PC-9 (cell line): ENCODE results near the gene GALNT2. TPM values are rescaled to one million over a fixed set of nuclear protein-coding genes. Genes with fewer than 3 reads are reported as not detected.

Experiments
- Bru-seq: library from RNA; stranded (reverse); fragments of 400-500 nt; gene quantifications from one replicate; lab custom pipeline; 2021; lab: Mats Ljungman, UMichigan
- BruChase-seq, 2 experiments: library from RNA; stranded (reverse); fragments of 400-500 nt; gene quantifications; one replicate each; lab custom pipeline; 2021; lab: Mats Ljungman, UMichigan
- BruUV-seq: library from RNA; stranded (reverse); fragments of 400-500 nt; replicated peaks from 2 replicates; lab custom pipeline; 2021; lab: Mats Ljungman, UMichigan
- CTCF ChIA-PET: fragments of 300-600 bp; sonication (Branson Sonifier 250); formaldehyde crosslinking; loops from one replicate; lab custom pipeline; 2022; ENCODE audit warnings: antibody characterized with exemption; lab: Charles Lee
- POLR2A ChIA-PET: fragments of 300-600 bp; sonication (Branson Sonifier 250); formaldehyde crosslinking; loops from one replicate; lab custom pipeline; 2022; ENCODE audit warnings: antibody characterized with exemption; ENCODE audit not compliant: unreplicated experiment; lab: Charles Lee
- DNase-seq, 2 experiments: peaks; one replicate each; pipeline versions ENCODE4 v3.0.0 to v3.0.0-alpha.2; 2015 to 2022; ENCODE audit warnings: mixed read lengths in 1 of 2
- H2AFZ ChIP-seq: fragments of 200-600 bp; sonication (generic); 2 replicates; pipeline ENCODE4 v1.8.1; 2017; ENCODE audit warnings: antibody characterized with exemption
- H3F3A ChIP-seq: fragments of 200-600 bp; sonication (generic); 2 replicates; pipeline ENCODE4 v1.8.1; 2017; ENCODE audit warnings: antibody characterized with exemption, mild to moderate bottlenecking, low read depth; ENCODE audit not compliant: insufficient read depth
- H3K27ac ChIP-seq: fragments of 200-600 bp; sonication (generic); 2 replicates; pipeline ENCODE4 v1.6.1; 2016; ENCODE audit warnings: mixed run types
- H3K27me3 ChIP-seq: fragments of 200-600 bp; sonication (generic); 2 replicates; pipeline ENCODE4 v1.6.1; 2016; ENCODE audit warnings: low read depth, mixed run types; ENCODE audit not compliant: insufficient read depth
- H3K36me3 ChIP-seq: fragments of 200-600 bp; sonication (generic); 2 replicates; pipeline ENCODE4 v1.6.1; 2016; ENCODE audit warnings: low read depth, mixed run types
- H3K4me1 ChIP-seq: fragments of 200-600 bp; sonication (generic); replicated peaks from 2 replicates; pipeline ENCODE4 v1.6.1; 2016; ENCODE audit warnings: mixed run types; ENCODE audit not compliant: insufficient read depth
- H3K4me2 ChIP-seq: fragments of 200-600 bp; sonication (generic); 2 replicates; pipeline ENCODE4 v1.6.1; 2017; ENCODE audit warnings: mixed run types
- H3K4me3 ChIP-seq: fragments of 200-600 bp; sonication (generic); 2 replicates; pipeline ENCODE4 v1.6.1; 2016; ENCODE audit warnings: mixed run types
- H3K79me2 ChIP-seq: fragments of 200-600 bp; sonication (generic); 2 replicates; pipeline ENCODE4 v1.6.1; 2017; ENCODE audit warnings: low read depth, mixed run types
- H3K9me2 ChIP-seq: fragments of 200-600 bp; sonication (generic); 2 replicates; pipeline ENCODE4 v1.8.1; 2017; ENCODE audit warnings: mild to moderate bottlenecking; ENCODE audit not compliant: insufficient read depth
- H3K9me3 ChIP-seq: fragments of 200-600 bp; sonication (generic); 2 replicates; pipeline ENCODE4 v1.8.1; 2016; ENCODE audit warnings: low read depth; ENCODE audit not compliant: insufficient read depth
- H4K20me1 ChIP-seq: fragments of 200-600 bp; sonication (generic); 2 replicates; pipeline ENCODE4 v1.8.1; 2017; ENCODE audit not compliant: insufficient read depth
- CTCF ChIP-seq: fragments of 200-600 bp; sonication (generic); conservative IDR thresholded peaks from 2 replicates; pipeline ENCODE4 v1.6.1; 2017; ENCODE audit warnings: mixed run types, antibody characterized with exemption, mild to moderate bottlenecking, moderate library complexity
- EZH2 ChIP-seq: fragments of 200-600 bp; sonication (generic); IDR thresholded peaks from 2 replicates; pipeline ENCODE4 v1.8.0; 2017; ENCODE audit warnings: antibody characterized with exemption, low read depth
- intact Hi-C: fragments of 100-400 bp; cut with micrococcal nuclease; formaldehyde crosslinking; loops from one replicate; pipeline ENCODE4 v1.10.0; 2022; ENCODE audit not compliant: unreplicated experiment
- long read RNA-seq: library from polyadenylated mRNA; stranded (forward); transcript quantifications from one replicate; pipeline ENCODE4 v2.0.0, GENCODE V29; 2022
- total RNA-seq: library from RNA; stranded (reverse); gene quantifications from 2 replicates; pipeline ENCODE4 v1.2.3, GENCODE V29; 2021

GALNT2 gene
- total RNA-seq (104 and 121 TPM in 2 replicates), Bru-seq, nascent RNA (percentile 87 among the genes with signal in this experiment), BruChase-seq, experiment 1, labeled RNA remaining after a 2-hour chase (percentile 79 among the genes with signal in this experiment), BruChase-seq, experiment 2, labeled RNA remaining after a 6-hour chase (percentile 75 among the genes with signal in this experiment)
- long read RNA-seq, full-length matches to known transcripts = 26 of 45 reads
- long read RNA-seq, partial matches to known transcripts = 2 of 45 reads
- long read RNA-seq, other reads (novel, unspliced or antisense) = 17 of 45 reads

- Histone ChIP-seq H3F3A (peaks cover 8% of the 10 kb centered on the region; the same call in 1 of the 2 replicates), H3K4me3 (peak within 1 kb of the TSS; percentile 93), H3K79me2 (peaks cover 44% of the 10 kb centered on the region), H4K20me1 (peaks cover 12% of the 10 kb centered on the region; the same call in 1 of the 2 replicates), H3K27me3 (no peaks in the 10 kb centered on the region), H3K4me2 (peak within 1 kb of the TSS; percentile 92), H3K27ac (peak within 1 kb of the TSS; percentile 39), H3K9me3 (no peaks in the 10 kb centered on the region), H3K36me3 (no peaks in the 10 kb centered on the region), H3K9me2 (no peaks in the 10 kb centered on the region; the same call in 1 of the 2 replicates), H3K4me1 (peaks cover 22% of the 10 kb centered on the region), H2AFZ (peak within 1 kb of the TSS; percentile 76)
- intact Hi-C loops = loop anchor here (1.0 to 5.0 kb wide), 5 partner anchors 18 to 201 kb away; no protein-coding TSS in a partner anchor
- no TSS peak for BruUV-seq
- DNase-seq = peak; percentile 63 to 92
- ChIA-PET POLR2A (no interaction called here), CTCF (no interaction called here)
- TF ChIP-seq CTCF (no peak), EZH2 (no peak)
Measured at GRCh38 chr1:230066466-230067404, at the start of gene GALNT2. GALNT2 (plus strand) TSS chr1:230067238; CDS start chr1:230067281, 43 bp downstream.

- no peaks in the 10 kb centered on the region for H3K9me3 ChIP-seq
- no peak overlapping the region for H2AFZ ChIP-seq
- ChIA-PET POLR2A (no interaction called here), CTCF (no interaction called here)
- no peaks in the 10 kb centered on the region for H3K27me3 ChIP-seq
- H3K27ac ChIP-seq = no peak overlapping the region
- H3K79me2 ChIP-seq = no peaks in the 10 kb centered on the region
- no peak for DNase-seq
- no peaks in the 10 kb centered on the region for H4K20me1 ChIP-seq
- no peaks in the 10 kb centered on the region for H3K4me1 ChIP-seq
- no peak overlapping the region for H3K4me2 ChIP-seq
- no TSS peak for BruUV-seq
- H3K36me3 ChIP-seq = no peaks in the 10 kb centered on the region
- H3F3A ChIP-seq = no peaks in the 10 kb centered on the region
- TF ChIP-seq EZH2 (no peak), CTCF (no peak)
- H3K4me3 ChIP-seq = no peak overlapping the region
- intact Hi-C loops = no loop called here
- H3K9me2 ChIP-seq = no peaks in the 10 kb centered on the region
Measured at GRCh38 chr1:230020451-230020850, 46.6 kb upstream of the GALNT2 start.

GRCh38 chr1:230022666-230023380, 44.2 kb upstream of the GALNT2 start:
- no peaks in the 10 kb centered on the region for H3K27me3 ChIP-seq
- H3K27ac ChIP-seq = no peak overlapping the region
- POLR2A ChIA-PET = no interaction called here
- intact Hi-C loops = no loop called here
- DNase-seq = no peak
- H2AFZ ChIP-seq = no peak overlapping the region
- no peak for TF ChIP-seq EZH2
- no peak for TF ChIP-seq CTCF
- BruUV-seq = no TSS peak
- H3K4me2 ChIP-seq = no peak overlapping the region
- H3K4me3 ChIP-seq = no peak overlapping the region
- H3K36me3 ChIP-seq = no peaks in the 10 kb centered on the region
- no peaks in the 10 kb centered on the region for H3K79me2 ChIP-seq
- H3K9me2 ChIP-seq = no peaks in the 10 kb centered on the region
- no peaks in the 10 kb centered on the region for H3F3A ChIP-seq
- no peaks in the 10 kb centered on the region for H4K20me1 ChIP-seq
- CTCF ChIA-PET = no interaction called here
- no peaks in the 10 kb centered on the region for H3K4me1 ChIP-seq
- no peaks in the 10 kb centered on the region for H3K9me3 ChIP-seq
